Coronary artery (tissue), 2 donors: ENCODE measurements around the gene BUB1.
"Not testable (repeated sequence)": the region's sequence is repeated elsewhere in the genome, so short reads cannot be mapped to it uniquely, and the experiment has no call there.

ENCODE experiments used
- DNase-seq: peaks from one replicate; pipeline ENCODE4 v3.0.0-alpha.2; 2017; ENCODE audit warnings: low spot score
- H3K27ac ChIP-seq, 2 donors: fragments of 200-600 bp; sonication (generic); one replicate each; pipeline ENCODE4 v1.5.1; 2016 to 2019
- H3K4me3 ChIP-seq: fragments of 200-600 bp; sonication (generic); 2 replicates; pipeline ENCODE4 v1.5.1; 2016; ENCODE audit warnings: mild to moderate bottlenecking, moderate library complexity
- TF ChIP-seq, protein P1 (sequence below): fragments of 200-600 bp; sonication (generic); IDR thresholded peaks from one replicate; pipeline ENCODE4 v1.5.1; 2019; ENCODE audit warnings: antibody characterized with exemption

BUB1 gene

GRCh38 chr2:110639972-110640371 is 37.9 kb downstream of the BUB1 start:
- H3K4me3 ChIP-seq, result no peak overlapping the region
- no peak overlapping the region for H3K27ac ChIP-seq
- no peak for DNase-seq
- TF ChIP-seq, protein P1, sequence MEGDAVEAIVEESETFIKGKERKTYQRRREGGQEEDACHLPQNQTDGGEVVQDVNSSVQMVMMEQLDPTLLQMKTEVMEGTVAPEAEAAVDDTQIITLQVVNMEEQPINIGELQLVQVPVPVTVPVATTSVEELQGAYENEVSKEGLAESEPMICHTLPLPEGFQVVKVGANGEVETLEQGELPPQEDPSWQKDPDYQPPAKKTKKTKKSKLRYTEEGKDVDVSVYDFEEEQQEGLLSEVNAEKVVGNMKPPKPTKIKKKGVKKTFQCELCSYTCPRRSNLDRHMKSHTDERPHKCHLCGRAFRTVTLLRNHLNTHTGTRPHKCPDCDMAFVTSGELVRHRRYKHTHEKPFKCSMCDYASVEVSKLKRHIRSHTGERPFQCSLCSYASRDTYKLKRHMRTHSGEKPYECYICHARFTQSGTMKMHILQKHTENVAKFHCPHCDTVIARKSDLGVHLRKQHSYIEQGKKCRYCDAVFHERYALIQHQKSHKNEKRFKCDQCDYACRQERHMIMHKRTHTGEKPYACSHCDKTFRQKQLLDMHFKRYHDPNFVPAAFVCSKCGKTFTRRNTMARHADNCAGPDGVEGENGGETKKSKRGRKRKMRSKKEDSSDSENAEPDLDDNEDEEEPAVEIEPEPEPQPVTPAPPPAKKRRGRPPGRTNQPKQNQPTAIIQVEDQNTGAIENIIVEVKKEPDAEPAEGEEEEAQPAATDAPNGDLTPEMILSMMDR, result no peak

- TF ChIP-seq, protein P1, result no peak
- no peak overlapping the region for H3K27ac ChIP-seq
- H3K4me3 ChIP-seq, result no peak overlapping the region
- DNase-seq, result no peak
Measured at GRCh38 chr2:110638952-110639695, 38.7 kb downstream of the BUB1 start.

DNA sequence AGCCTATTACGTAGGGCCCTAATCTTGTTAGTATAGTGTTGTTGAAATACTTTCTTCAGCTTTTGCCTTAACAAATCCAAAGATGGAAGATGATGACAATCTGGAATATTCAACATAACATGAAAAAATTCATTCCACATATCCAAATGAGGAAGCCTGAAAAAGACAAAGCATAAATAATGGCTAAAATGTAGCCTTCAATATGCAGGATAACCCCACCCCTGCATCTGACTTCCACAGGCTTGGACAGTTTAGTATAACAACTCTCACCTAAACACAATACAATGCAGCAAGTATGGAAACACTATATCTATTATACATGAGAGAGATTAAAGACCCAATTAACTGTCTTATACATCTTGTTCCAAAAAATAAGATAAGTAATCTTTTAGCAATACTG is 39.9 kb downstream of the BUB1 start:
- Histone ChIP-seq H3K27ac (no peak overlapping the region), H3K4me3 (no peak overlapping the region)
- TF ChIP-seq, protein P1, result no peak
- DNase-seq, result no peak

- no peak overlapping the region for H3K27ac ChIP-seq
- TF ChIP-seq, protein P1, result no peak
- no peak overlapping the region for H3K4me3 ChIP-seq
- DNase-seq, result no peak
Measured at GRCh38 chr2:110637093-110637492, 40.8 kb downstream of the BUB1 start.

DNA sequence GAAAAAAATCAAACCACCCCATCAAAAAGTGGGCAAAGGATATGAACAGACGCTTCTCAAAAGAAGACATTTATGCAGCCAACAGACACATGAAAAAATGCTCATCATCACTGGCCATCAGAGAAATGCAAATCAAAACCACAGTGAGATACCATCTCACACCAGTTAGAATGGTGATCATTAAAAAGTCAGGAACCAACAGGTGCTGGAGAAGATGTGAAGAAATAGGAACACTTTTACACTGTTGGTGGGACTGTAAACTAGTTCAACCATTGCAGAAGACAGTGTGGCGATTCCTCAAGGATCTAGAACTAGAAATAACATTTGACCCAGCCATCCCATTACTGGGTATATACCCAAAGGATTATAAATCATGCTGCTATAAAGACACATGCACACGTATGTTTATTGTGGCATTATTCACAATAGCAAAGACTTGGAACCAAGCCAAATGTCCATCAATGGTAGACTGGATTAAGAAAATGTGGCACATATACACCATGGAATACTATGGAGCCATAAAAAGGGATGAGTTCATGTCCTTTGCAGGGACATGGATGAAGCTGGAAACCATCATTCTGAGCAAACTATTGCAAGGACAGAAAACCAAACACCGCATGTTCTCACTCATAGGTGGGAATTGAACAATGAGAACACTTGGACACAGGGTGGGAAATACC is 41.8 kb downstream of the BUB1 start:
- H3K27ac ChIP-seq, DNase-seq, H3K4me3 ChIP-seq: not testable (repeated sequence)

DNA sequence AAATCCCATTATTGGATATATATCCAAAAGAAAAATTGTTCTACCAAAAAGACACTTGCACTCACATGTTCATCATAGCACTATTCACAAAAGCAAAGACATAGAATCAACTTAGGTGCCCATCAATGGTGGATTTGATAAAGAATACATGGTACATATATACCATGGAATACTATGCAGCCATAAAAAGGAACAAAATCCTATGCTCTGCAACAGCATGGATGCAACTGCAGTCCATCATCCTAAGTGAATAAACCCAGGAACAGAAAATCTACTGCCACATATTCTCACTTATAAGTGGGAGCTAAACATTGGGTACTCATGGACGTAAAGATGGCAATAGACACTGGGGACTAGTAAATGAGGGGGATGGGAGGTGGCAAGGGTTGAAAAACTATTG is 50.5 kb downstream of the BUB1 start:
- not testable (repeated sequence) for DNase-seq, H3K27ac ChIP-seq, H3K4me3 ChIP-seq

GRCh38 chr2:110619326-110619939 is 58.4 kb downstream of the BUB1 start:
- H3K27ac ChIP-seq, DNase-seq, H3K4me3 ChIP-seq: not testable (repeated sequence)

DNA sequence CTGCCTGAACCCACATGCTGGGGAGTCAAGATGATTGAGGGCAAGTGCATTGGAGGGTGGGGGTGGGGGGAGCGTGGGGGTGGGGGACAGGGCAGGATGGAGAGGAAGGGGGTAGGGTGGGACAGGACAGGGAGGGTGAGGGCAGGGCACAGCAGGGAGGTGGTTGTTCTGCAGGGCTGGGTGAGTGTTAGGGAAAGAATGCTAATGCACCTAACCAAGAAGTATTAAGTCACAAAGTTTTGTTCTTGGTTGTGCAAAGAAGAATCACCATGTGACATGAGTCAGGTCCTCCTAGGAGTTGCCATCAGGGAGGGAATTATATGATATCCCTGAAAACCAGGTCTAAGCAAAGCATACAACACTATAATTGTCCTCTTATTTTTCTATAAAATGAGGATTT is 63.9 kb downstream of the BUB1 start:
- DNase-seq, H3K27ac ChIP-seq, H3K4me3 ChIP-seq: not testable (repeated sequence)

DNA sequence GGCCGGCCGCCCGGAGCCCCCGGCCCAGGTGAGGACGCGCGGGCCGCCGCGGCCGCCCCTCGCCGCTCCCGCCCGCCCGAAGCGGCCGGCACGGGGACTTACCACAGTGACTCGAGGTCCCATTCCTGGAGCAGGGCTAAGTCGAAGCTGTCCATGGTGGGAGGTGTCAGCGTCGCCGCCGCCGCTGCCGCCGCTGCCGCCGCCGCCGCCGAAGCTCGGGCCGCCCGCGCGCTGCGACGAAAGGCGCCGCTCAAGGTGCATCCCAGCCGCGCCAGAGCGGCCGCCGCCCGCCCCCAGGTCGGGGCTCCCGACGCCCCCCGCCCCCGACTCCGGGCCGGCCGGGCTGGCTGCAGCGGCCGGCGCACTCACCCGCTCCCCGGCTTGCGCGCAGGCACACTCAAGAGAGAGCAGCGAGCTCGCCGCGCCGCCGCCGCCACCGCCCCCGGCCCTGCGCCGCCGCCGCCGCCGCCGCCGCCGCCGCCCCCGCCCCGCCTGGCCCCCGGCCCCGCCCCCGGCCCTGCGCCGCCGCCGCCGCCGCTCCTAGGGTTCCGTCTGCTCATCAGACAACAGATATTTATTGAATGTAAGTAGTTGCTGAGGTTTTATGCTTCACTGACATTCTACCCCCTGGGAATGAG is 67.1 kb downstream of the BUB1 start:
- peak overlapping the region; percentile 66 for H3K4me3 ChIP-seq
- DNase-seq, result not testable (repeated sequence)

DNA sequence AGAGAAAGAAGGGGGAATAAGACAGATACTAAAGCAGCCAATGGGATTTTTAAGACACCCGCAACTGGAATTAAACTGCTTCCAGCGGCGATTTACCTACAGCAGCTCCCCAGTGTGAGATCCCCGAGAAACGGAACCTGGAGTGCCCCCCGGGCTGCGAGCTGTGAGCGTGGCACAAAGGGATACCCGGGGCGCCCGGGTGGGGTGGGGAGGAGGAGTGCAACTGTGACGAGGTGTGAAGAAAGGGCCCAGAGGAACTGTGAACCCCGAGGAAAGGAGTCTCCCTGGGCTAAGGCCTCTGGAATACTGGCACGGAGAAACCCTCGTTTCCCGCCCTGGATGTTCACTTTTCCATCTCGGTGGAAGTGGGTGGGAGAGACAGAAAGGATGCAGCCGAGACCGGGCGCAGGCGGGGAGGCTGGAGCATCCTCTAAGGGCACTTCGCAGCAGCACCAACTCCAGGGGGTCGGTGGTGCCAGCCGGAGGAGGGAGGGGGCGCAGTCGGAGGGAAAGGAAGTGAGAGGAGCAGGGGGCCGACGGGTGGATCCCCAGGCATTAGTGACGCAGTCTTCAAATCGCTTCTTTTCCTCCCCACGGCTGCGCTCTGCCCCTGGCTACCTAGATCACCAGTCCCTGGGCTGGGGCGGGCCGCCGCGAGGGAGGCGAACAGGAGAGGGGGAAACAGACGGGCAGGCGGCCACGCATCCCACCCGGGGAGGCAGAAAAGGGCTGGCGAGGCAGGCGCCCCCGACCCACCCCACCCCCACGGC is 67.8 kb downstream of the BUB1 start:
- not testable (repeated sequence) for DNase-seq
- Histone ChIP-seq H3K4me3 (peak overlapping the region; percentile 66), H3K27ac (peak overlapping the region in 1 of 2 donors; percentile 77)

More for the DNA sequence above, 67.1 kb downstream of the BUB1 start:
- peak overlapping the region in 1 of 2 donors; percentile 77 for H3K27ac ChIP-seq

GRCh38 chr2:110608788-110609502 is 68.9 kb downstream of the BUB1 start:
- H3K27ac ChIP-seq, H3K4me3 ChIP-seq, DNase-seq: not testable (repeated sequence)

GRCh38 chr2:110605057-110605456 is 72.8 kb downstream of the BUB1 start:
- not testable (repeated sequence) for DNase-seq

More at GRCh38 chr2:110605057-110605456, 72.8 kb downstream of the BUB1 start:
- not testable (repeated sequence) for H3K4me3 ChIP-seq, H3K27ac ChIP-seq
